Measurements from ENCODE around the gene CWC15.
"Not testable (repeated sequence)": the region's sequence is repeated elsewhere in the genome, so short reads cannot be mapped to it uniquely, and the experiment has no call there.

Gene CWC15

DNA sequence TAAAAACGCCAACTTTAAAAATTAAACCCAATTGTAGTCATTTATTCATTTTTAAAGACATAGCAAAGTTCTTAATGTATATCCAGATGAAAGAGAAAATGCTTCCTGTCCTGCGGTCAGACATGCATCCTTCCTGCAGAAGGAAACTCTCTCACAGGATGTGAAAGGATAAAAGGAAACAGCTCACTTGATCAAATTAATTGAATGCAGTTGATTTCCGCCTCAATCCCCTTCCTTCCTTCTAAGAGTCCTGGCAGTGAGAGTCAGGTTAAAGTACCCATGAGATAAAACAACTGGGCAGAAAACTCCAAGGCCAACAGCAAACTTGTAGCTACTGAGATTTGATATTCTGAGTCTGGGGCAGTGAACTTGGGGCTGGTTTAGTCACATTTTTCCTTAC is 38.5 kb downstream of the CWC15 start:
- DNase-seq (ENCODE audit: low spot score), result no peak

DNA sequence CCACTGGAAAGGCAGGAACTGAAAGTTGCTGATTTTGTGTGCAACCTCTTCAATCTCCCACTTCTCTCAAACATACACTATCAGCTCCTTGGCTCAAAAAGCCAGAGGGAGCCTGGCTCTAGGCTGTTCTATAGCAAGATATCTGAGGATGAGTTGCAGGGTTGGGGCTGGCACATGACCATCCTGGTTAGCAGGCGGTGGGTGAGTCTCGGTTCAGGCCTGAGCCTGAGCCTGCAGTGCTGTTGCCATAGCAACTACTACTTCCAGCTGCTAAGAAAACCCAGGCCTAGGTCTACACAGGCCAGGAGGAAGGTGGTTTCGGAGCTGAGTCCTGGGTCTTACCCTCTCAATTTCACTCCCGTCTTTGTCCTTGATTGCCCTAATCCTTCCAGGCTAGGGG is 39.0 kb downstream of the CWC15 start:
- no peak for DNase-seq (ENCODE audit: low spot score)

More for the DNA sequence above, 38.5 kb downstream of the CWC15 start:
- TF ChIP-seq, protein P1, sequence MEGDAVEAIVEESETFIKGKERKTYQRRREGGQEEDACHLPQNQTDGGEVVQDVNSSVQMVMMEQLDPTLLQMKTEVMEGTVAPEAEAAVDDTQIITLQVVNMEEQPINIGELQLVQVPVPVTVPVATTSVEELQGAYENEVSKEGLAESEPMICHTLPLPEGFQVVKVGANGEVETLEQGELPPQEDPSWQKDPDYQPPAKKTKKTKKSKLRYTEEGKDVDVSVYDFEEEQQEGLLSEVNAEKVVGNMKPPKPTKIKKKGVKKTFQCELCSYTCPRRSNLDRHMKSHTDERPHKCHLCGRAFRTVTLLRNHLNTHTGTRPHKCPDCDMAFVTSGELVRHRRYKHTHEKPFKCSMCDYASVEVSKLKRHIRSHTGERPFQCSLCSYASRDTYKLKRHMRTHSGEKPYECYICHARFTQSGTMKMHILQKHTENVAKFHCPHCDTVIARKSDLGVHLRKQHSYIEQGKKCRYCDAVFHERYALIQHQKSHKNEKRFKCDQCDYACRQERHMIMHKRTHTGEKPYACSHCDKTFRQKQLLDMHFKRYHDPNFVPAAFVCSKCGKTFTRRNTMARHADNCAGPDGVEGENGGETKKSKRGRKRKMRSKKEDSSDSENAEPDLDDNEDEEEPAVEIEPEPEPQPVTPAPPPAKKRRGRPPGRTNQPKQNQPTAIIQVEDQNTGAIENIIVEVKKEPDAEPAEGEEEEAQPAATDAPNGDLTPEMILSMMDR (IDR thresholded peaks at IDR 0.05; ENCODE audit: extremely low read depth, missing control alignments), result no peak

DNA sequence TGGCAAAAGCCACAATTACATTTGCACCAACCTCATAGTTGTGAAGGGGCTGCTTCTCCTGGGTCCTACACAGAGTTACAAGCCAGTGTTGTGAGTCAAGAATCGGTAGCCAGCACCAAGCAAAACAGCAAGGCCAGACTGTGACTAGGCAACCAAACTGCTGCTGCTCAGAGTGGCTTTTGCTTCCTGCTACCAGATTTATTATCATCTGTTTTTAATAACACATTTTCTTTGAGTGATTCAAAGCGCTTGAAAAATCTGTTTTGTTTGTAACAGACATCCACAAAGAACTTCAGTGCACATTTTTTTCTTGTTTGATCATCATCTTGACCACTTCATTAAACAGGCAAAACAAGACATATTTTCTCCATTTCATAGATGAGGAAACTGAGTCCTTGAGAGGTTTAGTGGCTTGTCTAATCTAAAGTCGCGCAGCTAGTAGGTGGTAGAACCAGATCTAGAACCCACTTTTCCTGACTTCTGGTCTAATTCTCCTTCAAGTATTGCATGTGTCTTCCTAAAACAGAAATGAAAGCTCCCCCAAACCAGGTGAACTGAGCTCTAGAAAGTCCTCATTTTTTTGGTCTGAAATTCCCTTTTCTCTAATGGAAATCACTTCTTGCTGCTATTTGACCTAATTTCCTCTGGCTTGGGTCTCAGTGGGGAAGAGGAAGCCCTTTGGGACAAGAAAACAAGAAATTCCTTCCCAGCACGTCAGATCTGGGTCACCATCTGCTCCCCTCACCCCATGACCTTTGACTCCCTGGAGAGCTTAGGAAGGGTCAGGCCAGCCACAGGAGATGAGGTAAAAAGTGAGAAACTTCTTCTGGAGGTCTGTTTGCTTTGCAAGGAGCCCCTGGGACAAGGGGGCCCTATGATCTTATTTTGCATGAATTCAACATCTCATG is 39.9 kb downstream of the CWC15 start:
- DNase-seq (ENCODE audit: low spot score), result no peak
- TF ChIP-seq, protein P1 (IDR thresholded peaks at IDR 0.05; ENCODE audit: extremely low read depth, missing control alignments), result no peak

More for the DNA sequence above, 39.0 kb downstream of the CWC15 start:
- TF ChIP-seq, protein P1 (IDR thresholded peaks at IDR 0.05; ENCODE audit: extremely low read depth, missing control alignments), result no peak

DNA sequence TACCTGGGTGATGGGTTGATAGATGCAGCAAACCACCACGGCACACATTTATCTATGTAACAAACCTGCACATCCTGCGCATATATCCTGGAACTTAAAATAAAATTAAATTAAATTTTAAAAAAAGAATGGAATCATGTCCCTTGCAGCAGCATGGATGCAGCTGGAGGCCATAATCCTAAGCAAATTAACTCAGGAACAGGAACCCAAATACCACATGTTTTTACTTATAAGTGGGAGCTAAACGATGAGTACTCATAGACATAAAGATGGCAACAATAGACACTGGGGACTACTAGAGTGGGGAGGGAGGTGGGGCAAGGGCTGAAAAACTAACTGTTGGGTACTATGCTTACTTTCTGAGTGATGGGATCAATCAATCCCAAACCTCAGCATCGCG is 40.9 kb downstream of the CWC15 start:
- no peak for DNase-seq (ENCODE audit: low spot score)
- TF ChIP-seq, protein P1 (IDR thresholded peaks at IDR 0.05; ENCODE audit: extremely low read depth, missing control alignments), result no peak

DNA sequence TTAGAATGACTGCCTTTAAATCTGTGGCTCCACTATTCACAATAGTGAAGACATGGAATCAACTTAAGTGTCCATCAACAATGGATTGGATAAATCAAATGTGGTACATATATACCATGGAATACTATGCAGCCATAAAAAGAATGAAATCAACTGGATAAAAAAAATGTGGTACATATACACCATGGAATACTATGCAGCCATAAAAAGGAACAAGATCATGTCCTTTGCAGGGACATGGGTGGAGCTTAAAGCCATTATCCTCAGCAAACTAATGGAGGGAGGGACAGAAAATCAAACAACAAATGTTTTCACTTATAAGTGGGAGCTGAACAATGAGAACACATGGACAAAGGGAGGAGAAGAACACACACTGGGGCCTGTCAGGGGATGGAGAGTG is 41.3 kb downstream of the CWC15 start:
- not testable (repeated sequence) for DNase-seq (ENCODE audit: low spot score)

DNA sequence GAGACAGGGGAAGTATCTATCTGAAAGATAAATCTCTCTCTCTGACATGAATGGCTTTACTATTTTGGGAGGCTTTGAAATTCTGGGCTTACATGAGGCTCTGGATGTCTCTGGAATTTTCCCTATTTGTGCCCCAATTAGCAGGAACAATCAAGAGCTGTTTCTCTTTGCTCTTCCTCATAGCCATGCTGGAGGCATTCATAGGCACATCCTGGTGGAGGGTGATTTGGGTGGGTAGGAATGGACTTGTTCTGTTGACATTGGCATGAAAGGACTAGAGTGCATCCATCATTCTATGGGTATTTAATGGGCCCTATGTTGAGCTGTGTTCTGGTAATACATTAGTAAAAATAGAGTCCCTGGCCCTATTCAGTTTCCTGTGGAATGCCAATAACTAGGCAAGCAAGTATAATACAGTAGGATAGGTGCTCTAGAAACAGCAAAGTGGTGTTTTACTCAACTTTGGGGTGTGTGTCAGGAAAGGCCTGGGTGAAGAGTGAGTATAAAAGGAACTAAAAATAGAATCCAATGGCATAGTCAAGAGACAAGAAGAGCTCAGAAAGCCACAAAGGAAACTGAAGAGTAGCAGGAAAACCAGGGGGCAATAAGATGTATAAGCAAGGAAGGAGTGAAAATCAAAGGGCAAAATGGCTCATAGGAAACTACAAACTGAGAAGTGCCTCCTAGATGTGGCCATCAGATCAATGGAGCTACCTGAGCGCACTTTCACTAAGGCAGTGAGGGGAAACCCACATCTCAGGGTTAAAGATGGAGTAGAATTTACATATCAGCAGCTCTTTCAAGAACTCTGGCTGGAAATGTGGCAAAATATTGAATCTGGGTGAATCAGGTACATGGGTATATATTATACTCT is 45.0 kb downstream of the CWC15 start:
- TF ChIP-seq, protein P1 (IDR thresholded peaks at IDR 0.05; ENCODE audit: extremely low read depth, missing control alignments), result no peak
- no peak for DNase-seq (ENCODE audit: low spot score)

DNA sequence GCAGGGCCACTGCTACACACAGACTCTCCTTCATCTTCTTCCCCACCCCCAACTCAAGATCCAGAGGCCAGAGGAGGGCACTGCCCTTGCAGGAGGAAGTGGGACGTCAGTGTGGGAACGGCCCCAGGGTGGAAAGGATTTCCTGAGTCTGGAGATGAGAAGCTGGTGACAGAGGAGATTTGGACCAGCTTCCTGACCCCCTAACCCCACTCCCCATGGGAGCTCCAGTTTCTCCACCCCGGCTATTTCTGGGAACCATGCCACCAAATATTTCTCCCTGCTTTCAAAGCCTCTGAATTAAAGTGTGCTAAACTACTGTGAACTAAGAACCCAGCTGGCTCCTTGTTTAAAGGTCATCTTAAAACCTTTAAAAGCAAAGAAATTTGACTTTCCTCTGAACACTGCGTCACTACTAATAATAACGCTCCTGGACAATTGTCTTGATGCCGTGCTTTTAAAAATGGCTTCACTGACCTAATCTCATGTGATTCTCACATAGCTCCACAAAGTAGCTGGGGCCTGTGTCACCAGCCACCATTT is 46.6 kb downstream of the CWC15 start:
- no peak for DNase-seq (ENCODE audit: low spot score)
- TF ChIP-seq, protein P1 (IDR thresholded peaks at IDR 0.05; ENCODE audit: extremely low read depth, missing control alignments), result no peak

Data from GM20000 (cell line).